Stimulated activated CD4-positive, alpha-beta T cell treated with anti-CD3 and anti-CD28 coated beads, Interleukin-2, amount 100 ng/mL, for 48 hours (primary cell): ENCODE measurements around the gene RASGEF1B.
A peak's percentile ranks its signal among the peaks of the same experiment; 100 is the strongest.
"Not testable (repeated sequence)": the region's sequence is repeated elsewhere in the genome, so short reads cannot be mapped to it uniquely, and the experiment has no call there.

ENCODE experiments used
- DNase-seq, 2 donors: peaks; one replicate each; pipeline ENCODE4 v3.0.0-alpha.2; 2020

Gene RASGEF1B

GRCh38 chr4:81429031-81429430 is 42.7 kb downstream of the RASGEF1B start:
- no peak for DNase-seq

- DNase-seq, result no peak
Measured at GRCh38 chr4:81428002-81428401, 43.7 kb downstream of the RASGEF1B start.

- DNase-seq, result no peak
Measured at GRCh38 chr4:81427344-81427821, 44.3 kb downstream of the RASGEF1B start.

- no peak for DNase-seq
Measured at GRCh38 chr4:81426770-81427289, 44.9 kb downstream of the RASGEF1B start.

- no peak for DNase-seq
Measured at GRCh38 chr4:81424816-81425755, 46.6 kb downstream of the RASGEF1B start.

- DNase-seq, result no peak
Measured at GRCh38 chr4:81424336-81424735, 47.4 kb downstream of the RASGEF1B start.

- no peak for DNase-seq
Measured at GRCh38 chr4:81422595-81422994, 49.1 kb downstream of the RASGEF1B start.

- no peak for DNase-seq
Measured at GRCh38 chr4:81421346-81422218, 50.1 kb downstream of the RASGEF1B start.

GRCh38 chr4:81418572-81418971 is 53.1 kb downstream of the RASGEF1B start:
- DNase-seq, result no peak

GRCh38 chr4:81412946-81413495 is 58.7 kb downstream of the RASGEF1B start:
- no peak for DNase-seq

- DNase-seq, result no peak
Measured at GRCh38 chr4:81410680-81411079, 61.0 kb downstream of the RASGEF1B start.

- DNase-seq, result no peak
Measured at GRCh38 chr4:81409836-81410235, 61.9 kb downstream of the RASGEF1B start.

GRCh38 chr4:81408341-81408740 is 63.4 kb downstream of the RASGEF1B start:
- no peak for DNase-seq

GRCh38 chr4:81407726-81408125 is 64.0 kb downstream of the RASGEF1B start:
- no peak for DNase-seq

GRCh38 chr4:81406481-81406880 is 65.2 kb downstream of the RASGEF1B start:
- DNase-seq, result not testable (repeated sequence)

GRCh38 chr4:81405900-81406401 is 65.8 kb downstream of the RASGEF1B start:
- DNase-seq, result peak; percentile 34 to 43

- no peak for DNase-seq
Measured at GRCh38 chr4:81404741-81405140, 67.0 kb downstream of the RASGEF1B start.

GRCh38 chr4:81404294-81404693 is 67.4 kb downstream of the RASGEF1B start:
- no peak for DNase-seq

- DNase-seq, result no peak
Measured at GRCh38 chr4:81399306-81400086, 72.2 kb downstream of the RASGEF1B start.

GRCh38 chr4:81398379-81398778 is 73.3 kb downstream of the RASGEF1B start:
- no peak for DNase-seq

GRCh38 chr4:81397635-81398034 is 74.1 kb downstream of the RASGEF1B start:
- DNase-seq, result no peak

- no peak for DNase-seq
Measured at GRCh38 chr4:81395239-81395638, 76.5 kb downstream of the RASGEF1B start.
